Measurements from ENCODE around the gene OSBP2. TPM values are rescaled to one million over a fixed set of nuclear protein-coding genes. Genes with fewer than 3 reads are reported as not detected.
A peak's percentile ranks its signal among the peaks of the same experiment; 100 is the strongest.

OSBP2 gene
- total and polyA plus RNA-seq, 10 of the 15 experiments (the other 5 are each of a cell fraction or from before 2014, with no cell fraction given) = 0.11 to 7.7 (median 3.6) TPM

GRCh38 chr22:30705710-30706651, 11.3 kb downstream of the OSBP2 start:
- no peaks in the 10 kb centered on the region for H4K20me1 ChIP-seq (ENCODE audit: control insufficient read depth, insufficient read depth)
- H2AFZ ChIP-seq (ENCODE audit: control insufficient read depth, low read depth, low read length) = peak overlapping the region; percentile 31
- ChIA-PET RAD21 (ENCODE audit: unreplicated experiment) (interaction anchor here (1.1 to 2.5 kb wide), 7 partner anchors 13 to 282 kb away, joined by 3 to 14 read pairs (median 5); no protein-coding TSS in a partner anchor), POLR2A (interaction anchor here (0.7 to 1.5 kb wide), 4 partner anchors 39 to 71 kb away, joined by 3 read pairs; no protein-coding TSS in a partner anchor), CTCF (interaction anchor here (0.5 to 4.0 kb wide), 9 partner anchors 10 to 97 kb away, joined by 3 to 19 read pairs (median 4); partner anchors contain the start of genes OSBP2 and SLC35E4), SMC1A (ENCODE audit: uncharacterized antibody, unreplicated experiment) (interaction anchor here (0.7 to 2.4 kb wide), 8 partner anchors 25 to 98 kb away, joined by 3 to 15 read pairs (median 4); partner anchors contain the start of gene SLC35E4)
- no peaks in the 10 kb centered on the region for H3K9me3 ChIP-seq (replicated peaks; ENCODE audit: control insufficient read depth, insufficient read depth, low read length)
- H3K27ac ChIP-seq (ENCODE audit: control insufficient read depth, insufficient read depth) = peak overlapping the region; percentile 70
- FAIRE-seq (peak; percentile 78), ATAC-seq (peak; percentile 85), DNase-seq (ENCODE audit: low read depth, low spot score) (peak; percentile 72)
- no peaks in the 10 kb centered on the region for H3K36me3 ChIP-seq (ENCODE audit: control insufficient read depth in 2 of 2, insufficient read depth in 2 of 2, low read length in 1 of 2)
- intact Hi-C loops (cut with micrococcal nuclease; ENCODE audit: unreplicated experiment) (loop anchor here (2.0 kb wide), 3 partner anchors 39 to 71 kb away; partner anchors contain the start of gene SLC35E4), in situ Hi-C loops (cut with MboI) (no loop called here)
- no peaks in the 10 kb centered on the region for H3K79me2 ChIP-seq (ENCODE audit: control insufficient read depth, insufficient read depth, low read length)
- H3K27me3 ChIP-seq (replicated peaks in 1 of 2; ENCODE audit: control insufficient read depth in 2 of 2, insufficient read depth in 2 of 2, low read length in 1 of 2) = no peaks in the 10 kb centered on the region
- H3K4me1 ChIP-seq (ENCODE audit: control insufficient read depth, insufficient read depth, low read length) = peaks cover 35% of the 10 kb centered on the region
- H3K4me3 ChIP-seq = peak overlapping the region; percentile 19; the same call in 1 of the 2 replicates
- peak overlapping the region; percentile 72 for H3K4me2 ChIP-seq (ENCODE audit: control insufficient read depth, insufficient read depth)
- 13% methylated on average over 11 of the region's 11 CpGs for WGBS (ENCODE audit: insufficient coverage, insufficient replicate concordance, low lambda C conversion rate, missing lambda C conversion rate)
- peak overlapping the region; percentile 64 for H3K9ac ChIP-seq (ENCODE audit: control insufficient read depth, insufficient read depth, low read length)
- BruUV-seq (replicated peaks) = no TSS peak
- TF ChIP-seq RAD51 (IDR thresholded peaks at IDR 0.05) = no peak
- TF ChIP-seq STAT3 (IDR thresholded peaks at IDR 0.05; ENCODE audit: low read depth, low read length) = no peak
- TF ChIP-seq ESRRA (IDR thresholded peaks at IDR 0.05; ENCODE audit: low read length) = no peak
- TF ChIP-seq, protein P1, sequence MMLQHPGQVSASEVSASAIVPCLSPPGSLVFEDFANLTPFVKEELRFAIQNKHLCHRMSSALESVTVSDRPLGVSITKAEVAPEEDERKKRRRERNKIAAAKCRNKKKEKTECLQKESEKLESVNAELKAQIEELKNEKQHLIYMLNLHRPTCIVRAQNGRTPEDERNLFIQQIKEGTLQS (IDR thresholded peaks at IDR 0.05; ENCODE audit: borderline replicate concordance, extremely low read depth, low read depth, low read length) = no peak
- TF ChIP-seq BRCA1 (IDR thresholded peaks at IDR 0.05; ENCODE audit: low read depth, low read length) = no peak
- no peak for TF ChIP-seq HDAC2 (IDR thresholded peaks at IDR 0.05)
- peak; percentile 93 for TF ChIP-seq PKNOX1 (IDR thresholded peaks at IDR 0.05)
- peak; percentile 40 to 62; a peak in 3 of 4 replicates for TF ChIP-seq BHLHE40 (IDR thresholded peaks at IDR 0.05; ENCODE audit: borderline replicate concordance in 1 of 2, low read depth in 2 of 2, low read length in 1 of 2)
- TF ChIP-seq, protein P2, sequence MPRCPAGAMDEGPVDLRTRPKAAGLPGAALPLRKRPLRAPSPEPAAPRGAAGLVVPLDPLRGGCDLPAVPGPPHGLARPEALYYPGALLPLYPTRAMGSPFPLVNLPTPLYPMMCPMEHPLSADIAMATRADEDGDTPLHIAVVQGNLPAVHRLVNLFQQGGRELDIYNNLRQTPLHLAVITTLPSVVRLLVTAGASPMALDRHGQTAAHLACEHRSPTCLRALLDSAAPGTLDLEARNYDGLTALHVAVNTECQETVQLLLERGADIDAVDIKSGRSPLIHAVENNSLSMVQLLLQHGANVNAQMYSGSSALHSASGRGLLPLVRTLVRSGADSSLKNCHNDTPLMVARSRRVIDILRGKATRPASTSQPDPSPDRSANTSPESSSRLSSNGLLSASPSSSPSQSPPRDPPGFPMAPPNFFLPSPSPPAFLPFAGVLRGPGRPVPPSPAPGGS (IDR thresholded peaks at IDR 0.05; ENCODE audit: borderline replicate concordance, insufficient read depth, low read depth, low read length, poor library complexity, severe bottlenecking) = peak; percentile 24
- no peak for TF ChIP-seq GABPA (IDR thresholded peaks at IDR 0.05; ENCODE audit: low read depth)
- TF ChIP-seq BMI1 (IDR thresholded peaks at IDR 0.05; ENCODE audit: borderline replicate concordance) = 0 out of 2 replicates have a peak, but pooled peaks have one; percentile 34
- peak; percentile 64 for TF ChIP-seq ATF7 (IDR thresholded peaks at IDR 0.05; ENCODE audit: low read depth)
- no peak for TF ChIP-seq ZBTB40 (IDR thresholded peaks at IDR 0.05; ENCODE audit: borderline replicate concordance)
